SU-DHL-6 (cell line): ENCODE results near the gene SLC6A8.

Experiments used
- EZH2phosphoT487 ChIP-seq: fragments of 200-600 bp; sonication (generic), shearing (Covaris generic); conservative IDR thresholded peaks from 2 replicates; pipeline ENCODE4 v1.6.1; 2018; ENCODE audit warnings: mild to moderate bottlenecking, antibody characterized with exemption, low read length, moderate library complexity, mixed read lengths
- TF ChIP-seq, protein P1 (sequence below): fragments of 200-600 bp; sonication (generic); IDR thresholded peaks from one replicate; pipeline ENCODE4 v1.5.1; 2017; ENCODE audit warnings: antibody characterized with exemption, mild to moderate bottlenecking, low read length, moderate library complexity; ENCODE audit not compliant: insufficient read depth, poor library complexity, severe bottlenecking

DNA sequence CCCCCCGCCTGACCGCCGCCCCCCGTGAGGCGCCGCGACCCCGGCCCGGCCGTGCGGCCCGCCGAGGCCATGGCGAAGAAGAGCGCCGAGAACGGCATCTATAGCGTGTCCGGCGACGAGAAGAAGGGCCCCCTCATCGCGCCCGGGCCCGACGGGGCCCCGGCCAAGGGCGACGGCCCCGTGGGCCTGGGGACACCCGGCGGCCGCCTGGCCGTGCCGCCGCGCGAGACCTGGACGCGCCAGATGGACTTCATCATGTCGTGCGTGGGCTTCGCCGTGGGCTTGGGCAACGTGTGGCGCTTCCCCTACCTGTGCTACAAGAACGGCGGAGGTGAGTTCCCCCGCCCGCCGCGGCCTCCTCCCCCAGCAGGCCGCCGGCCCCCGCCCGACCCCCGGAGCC is 780 bp downstream of the SLC6A8 start:
- TF ChIP-seq, protein P1, sequence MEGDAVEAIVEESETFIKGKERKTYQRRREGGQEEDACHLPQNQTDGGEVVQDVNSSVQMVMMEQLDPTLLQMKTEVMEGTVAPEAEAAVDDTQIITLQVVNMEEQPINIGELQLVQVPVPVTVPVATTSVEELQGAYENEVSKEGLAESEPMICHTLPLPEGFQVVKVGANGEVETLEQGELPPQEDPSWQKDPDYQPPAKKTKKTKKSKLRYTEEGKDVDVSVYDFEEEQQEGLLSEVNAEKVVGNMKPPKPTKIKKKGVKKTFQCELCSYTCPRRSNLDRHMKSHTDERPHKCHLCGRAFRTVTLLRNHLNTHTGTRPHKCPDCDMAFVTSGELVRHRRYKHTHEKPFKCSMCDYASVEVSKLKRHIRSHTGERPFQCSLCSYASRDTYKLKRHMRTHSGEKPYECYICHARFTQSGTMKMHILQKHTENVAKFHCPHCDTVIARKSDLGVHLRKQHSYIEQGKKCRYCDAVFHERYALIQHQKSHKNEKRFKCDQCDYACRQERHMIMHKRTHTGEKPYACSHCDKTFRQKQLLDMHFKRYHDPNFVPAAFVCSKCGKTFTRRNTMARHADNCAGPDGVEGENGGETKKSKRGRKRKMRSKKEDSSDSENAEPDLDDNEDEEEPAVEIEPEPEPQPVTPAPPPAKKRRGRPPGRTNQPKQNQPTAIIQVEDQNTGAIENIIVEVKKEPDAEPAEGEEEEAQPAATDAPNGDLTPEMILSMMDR: no peak
- no peak for TF ChIP-seq EZH2phosphoT487
